Loucy (cell line): ENCODE measurements around the gene SRRM1.
A peak's percentile ranks its signal among the peaks of the same experiment; 100 is the strongest.
"Not testable (repeated sequence)": the region's sequence is repeated elsewhere in the genome, so short reads cannot be mapped to it uniquely, and the experiment has no call there.

Source experiments
- H2AFZ ChIP-seq: fragments of 200-600 bp; sonication (generic); 2 replicates; pipeline ENCODE4 v1.6.0; 2016; ENCODE audit warnings: antibody characterized with exemption, mild to moderate bottlenecking, low read length, moderate library complexity
- H3F3A ChIP-seq: fragments of 200-600 bp; 2 replicates; pipeline ENCODE4 v1.6.0; 2016; ENCODE audit warnings: antibody characterized with exemption, low read depth, mild to moderate bottlenecking
- H3K27me3 ChIP-seq: fragments of 200-600 bp; sonication (generic); 2 replicates; pipeline ENCODE4 v1.6.1; 2014; ENCODE audit warnings: low read length, mild to moderate bottlenecking; ENCODE audit not compliant: insufficient read depth, poor library complexity, severe bottlenecking
- H3K36me3 ChIP-seq: fragments of 200-600 bp; sonication (generic); 2 replicates; pipeline ENCODE4 v1.6.1; 2016; ENCODE audit warnings: low read length; ENCODE audit not compliant: insufficient read depth
- H3K4me1 ChIP-seq: fragments of 200-600 bp; sonication (generic); 2 replicates; pipeline ENCODE4 v1.5.1; 2014; ENCODE audit warnings: low read length, mild to moderate bottlenecking; ENCODE audit not compliant: insufficient read depth, poor library complexity, severe bottlenecking
- H3K4me2 ChIP-seq: fragments of 200-600 bp; sonication (generic); 2 replicates; pipeline ENCODE4 v1.6.0; 2014; ENCODE audit warnings: antibody characterized with exemption, low read length, low read depth, mild to moderate bottlenecking; ENCODE audit not compliant: poor library complexity, severe bottlenecking
- H3K4me3 ChIP-seq: fragments of 200-600 bp; sonication (generic); 2 replicates; pipeline ENCODE4 v1.5.1; 2014; ENCODE audit warnings: low read length, mild to moderate bottlenecking, mixed read lengths; ENCODE audit not compliant: poor library complexity, severe bottlenecking
- H3K79me2 ChIP-seq: fragments of 200-600 bp; sonication (generic); 2 replicates; pipeline ENCODE4 v1.6.1; 2014; ENCODE audit warnings: low read length; ENCODE audit not compliant: insufficient read depth
- H3K9ac ChIP-seq: fragments of 200-600 bp; sonication (generic); 2 replicates; pipeline ENCODE4 v1.6.0; 2014; ENCODE audit warnings: mild to moderate bottlenecking, low read depth, low read length, moderate library complexity; ENCODE audit not compliant: poor library complexity, severe bottlenecking
- H3K9me2 ChIP-seq: fragments of 200-600 bp; sonication (generic); replicated peaks from 2 replicates; pipeline ENCODE4 v1.6.1; 2016; ENCODE audit warnings: low read depth, low read length, mixed read lengths
- H3K9me3 ChIP-seq: fragments of 200-600 bp; sonication (generic); 2 replicates; pipeline ENCODE4 v1.6.1; 2014; ENCODE audit warnings: mild to moderate bottlenecking, antibody characterized with exemption, low read length, low read depth; ENCODE audit not compliant: insufficient read depth
- H4K20me1 ChIP-seq: fragments of 200-600 bp; sonication (generic); 2 replicates; pipeline ENCODE4 v1.6.0; 2014; ENCODE audit warnings: antibody characterized with exemption, low read length, mild to moderate bottlenecking; ENCODE audit not compliant: insufficient read depth, poor library complexity, severe bottlenecking
- EZH2phosphoT487 ChIP-seq: fragments of 200-600 bp; IDR thresholded peaks from 2 replicates; pipeline ENCODE4 v1.6.1; 2018; ENCODE audit warnings: antibody characterized with exemption, mild to moderate bottlenecking, moderate library complexity, borderline replicate concordance
- TF ChIP-seq, protein P1 (sequence below): fragments of 200-600 bp; sonication (generic); conservative IDR thresholded peaks from 2 replicates; pipeline ENCODE4 v1.5.1; 2014; ENCODE audit warnings: mild to moderate bottlenecking, antibody characterized with exemption, low read length

Gene SRRM1

GRCh38 chr1:24705260-24706073 is 62.4 kb downstream of the SRRM1 start:
- no peaks in the 10 kb centered on the region for H3K27me3 ChIP-seq
- H3K9ac ChIP-seq = no peak overlapping the region
- H3K36me3 ChIP-seq = no peaks in the 10 kb centered on the region
- H3K9me2 ChIP-seq = no peaks in the 10 kb centered on the region
- H4K20me1 ChIP-seq = no peaks in the 10 kb centered on the region
- no peaks in the 10 kb centered on the region for H3F3A ChIP-seq
- peak overlapping the region; percentile 86 for H2AFZ ChIP-seq
- peaks cover 9% of the 10 kb centered on the region for H3K4me1 ChIP-seq
- H3K4me2 ChIP-seq = peak overlapping the region; percentile 40
- no peaks in the 10 kb centered on the region for H3K9me3 ChIP-seq
- no peaks in the 10 kb centered on the region for H3K79me2 ChIP-seq
- H3K4me3 ChIP-seq = no peak overlapping the region
- TF ChIP-seq EZH2phosphoT487 = no peak
- TF ChIP-seq, protein P1, sequence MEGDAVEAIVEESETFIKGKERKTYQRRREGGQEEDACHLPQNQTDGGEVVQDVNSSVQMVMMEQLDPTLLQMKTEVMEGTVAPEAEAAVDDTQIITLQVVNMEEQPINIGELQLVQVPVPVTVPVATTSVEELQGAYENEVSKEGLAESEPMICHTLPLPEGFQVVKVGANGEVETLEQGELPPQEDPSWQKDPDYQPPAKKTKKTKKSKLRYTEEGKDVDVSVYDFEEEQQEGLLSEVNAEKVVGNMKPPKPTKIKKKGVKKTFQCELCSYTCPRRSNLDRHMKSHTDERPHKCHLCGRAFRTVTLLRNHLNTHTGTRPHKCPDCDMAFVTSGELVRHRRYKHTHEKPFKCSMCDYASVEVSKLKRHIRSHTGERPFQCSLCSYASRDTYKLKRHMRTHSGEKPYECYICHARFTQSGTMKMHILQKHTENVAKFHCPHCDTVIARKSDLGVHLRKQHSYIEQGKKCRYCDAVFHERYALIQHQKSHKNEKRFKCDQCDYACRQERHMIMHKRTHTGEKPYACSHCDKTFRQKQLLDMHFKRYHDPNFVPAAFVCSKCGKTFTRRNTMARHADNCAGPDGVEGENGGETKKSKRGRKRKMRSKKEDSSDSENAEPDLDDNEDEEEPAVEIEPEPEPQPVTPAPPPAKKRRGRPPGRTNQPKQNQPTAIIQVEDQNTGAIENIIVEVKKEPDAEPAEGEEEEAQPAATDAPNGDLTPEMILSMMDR = no peak

GRCh38 chr1:24706074-24706389 is 62.9 kb downstream of the SRRM1 start:
- not testable (repeated sequence) for H3K9me2 ChIP-seq, H3F3A ChIP-seq, H3K36me3 ChIP-seq, H3K9me3 ChIP-seq, H3K4me3 ChIP-seq, H3K9ac ChIP-seq, H2AFZ ChIP-seq, H4K20me1 ChIP-seq, H3K79me2 ChIP-seq, H3K4me1 ChIP-seq, H3K27me3 ChIP-seq
- peak overlapping the region; percentile 40 for H3K4me2 ChIP-seq

- Histone ChIP-seq H3K4me1 (peaks cover 9% of the 10 kb centered on the region), H3K9ac (no peak overlapping the region), H3K4me3 (no peak overlapping the region), H3F3A (no peaks in the 10 kb centered on the region), H3K79me2 (no peaks in the 10 kb centered on the region), H3K9me2 (no peaks in the 10 kb centered on the region), H2AFZ (no peak overlapping the region), H4K20me1 (no peaks in the 10 kb centered on the region), H3K9me3 (no peaks in the 10 kb centered on the region), H3K36me3 (no peaks in the 10 kb centered on the region), H3K4me2 (no peak overlapping the region), H3K27me3 (no peaks in the 10 kb centered on the region)
- TF ChIP-seq, protein P1 = no peak
- no peak for TF ChIP-seq EZH2phosphoT487
These were observed 64.6 kb downstream of the SRRM1 start for GRCh38 chr1:24707687-24708086.

GRCh38 chr1:24708938-24709337 is 65.8 kb downstream of the SRRM1 start:
- H3K4me2 ChIP-seq = no peak overlapping the region
- no peak overlapping the region for H3K4me3 ChIP-seq
- peaks cover 9% of the 10 kb centered on the region for H3K4me1 ChIP-seq
- no peaks in the 10 kb centered on the region for H3K9me3 ChIP-seq
- H2AFZ ChIP-seq = no peak overlapping the region
- TF ChIP-seq, protein P1 = no peak
- no peak for TF ChIP-seq EZH2phosphoT487
- no peaks in the 10 kb centered on the region for H3K27me3 ChIP-seq
- H3F3A ChIP-seq = no peaks in the 10 kb centered on the region
- H3K9ac ChIP-seq = no peak overlapping the region
- no peaks in the 10 kb centered on the region for H3K9me2 ChIP-seq
- no peaks in the 10 kb centered on the region for H3K79me2 ChIP-seq
- H4K20me1 ChIP-seq = no peaks in the 10 kb centered on the region
- no peaks in the 10 kb centered on the region for H3K36me3 ChIP-seq
